Germinal center (tissue), 1 donor: ENCODE results near the gene FAIM2.
"Not testable (repeated sequence)": the region's sequence is repeated elsewhere in the genome, so short reads cannot be mapped to it uniquely, and the experiment has no call there.

Experiments
- DNase-seq: peaks from one replicate; pipeline ENCODE4 v3.0.0; 2012; ENCODE audit warnings: mixed read lengths, low spot score

FAIM2 gene

DNA sequence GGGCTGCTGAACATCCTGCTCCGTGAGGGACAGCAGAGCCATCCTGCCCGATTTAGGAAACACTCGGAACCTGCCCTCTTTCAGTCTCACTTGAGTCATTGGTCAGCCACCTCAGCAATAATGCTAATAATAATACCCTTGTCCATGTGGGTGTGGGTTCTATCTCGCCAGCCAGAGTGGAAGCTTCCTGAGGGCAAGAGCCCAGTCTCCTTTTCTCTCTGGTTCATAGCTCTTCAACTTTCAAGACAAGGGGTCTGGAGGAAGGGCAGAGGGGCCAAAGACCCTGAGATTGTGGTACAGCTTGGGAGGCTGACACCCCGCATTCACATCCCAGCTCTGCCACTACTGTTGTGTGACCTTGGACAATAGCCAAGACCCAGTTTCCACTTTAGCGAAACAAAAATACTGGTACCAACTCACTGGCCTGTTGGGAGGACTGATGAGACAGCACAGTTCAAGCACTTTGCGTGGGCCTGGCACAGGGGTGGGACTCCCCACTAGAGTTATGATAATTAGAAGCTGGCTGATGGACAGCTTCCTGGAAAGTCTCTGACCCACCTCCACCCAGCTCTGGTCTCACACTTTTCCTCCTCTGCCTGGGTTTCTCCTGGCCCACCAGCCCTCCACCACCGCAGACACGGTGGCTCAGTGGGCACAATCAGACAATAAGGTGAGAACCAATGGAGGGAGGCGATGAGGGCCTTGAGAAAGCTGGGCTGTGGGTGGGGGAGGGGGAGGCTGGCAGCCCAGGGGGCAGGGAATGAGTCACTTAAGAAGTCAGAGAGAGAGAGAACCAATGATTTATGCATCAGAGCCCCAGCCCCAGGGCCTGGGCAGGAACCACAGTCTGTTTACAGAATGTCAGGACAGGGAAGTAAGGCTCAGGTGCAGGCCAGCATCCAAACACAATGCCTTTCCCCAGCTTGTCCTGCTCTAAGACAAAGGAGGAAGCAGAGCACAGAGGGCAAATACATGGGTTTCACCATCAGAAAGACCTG lies 9.6 kb downstream of the FAIM2 start:
- DNase-seq: no peak

DNA sequence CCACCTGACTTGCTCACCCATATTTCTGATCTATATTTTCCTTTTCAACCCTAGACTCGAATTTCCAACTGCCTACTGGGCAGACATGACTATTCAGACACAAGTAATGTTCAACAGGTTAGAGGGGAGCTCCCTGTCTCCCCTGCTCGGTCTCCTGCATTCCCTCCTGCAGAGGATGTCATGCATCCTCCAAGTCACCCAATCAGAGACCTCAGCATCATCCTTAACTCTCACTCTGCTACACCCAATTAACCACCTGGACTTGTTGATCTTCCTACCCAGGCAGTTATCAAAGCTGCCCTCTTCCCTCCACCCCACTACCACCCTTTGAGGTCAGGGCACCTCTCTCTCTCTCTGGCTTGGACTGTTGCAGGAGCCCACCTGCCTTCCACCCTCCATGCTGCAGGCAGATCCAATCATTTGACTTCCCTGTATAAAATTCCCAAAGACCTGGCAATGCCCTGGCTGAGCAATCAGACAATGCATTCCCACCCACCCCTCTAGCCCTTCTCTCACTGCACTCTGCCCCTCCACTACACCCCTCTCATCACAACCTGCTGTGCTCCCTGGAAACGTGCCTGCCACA lies 10.9 kb downstream of the FAIM2 start:
- DNase-seq: no peak

DNA sequence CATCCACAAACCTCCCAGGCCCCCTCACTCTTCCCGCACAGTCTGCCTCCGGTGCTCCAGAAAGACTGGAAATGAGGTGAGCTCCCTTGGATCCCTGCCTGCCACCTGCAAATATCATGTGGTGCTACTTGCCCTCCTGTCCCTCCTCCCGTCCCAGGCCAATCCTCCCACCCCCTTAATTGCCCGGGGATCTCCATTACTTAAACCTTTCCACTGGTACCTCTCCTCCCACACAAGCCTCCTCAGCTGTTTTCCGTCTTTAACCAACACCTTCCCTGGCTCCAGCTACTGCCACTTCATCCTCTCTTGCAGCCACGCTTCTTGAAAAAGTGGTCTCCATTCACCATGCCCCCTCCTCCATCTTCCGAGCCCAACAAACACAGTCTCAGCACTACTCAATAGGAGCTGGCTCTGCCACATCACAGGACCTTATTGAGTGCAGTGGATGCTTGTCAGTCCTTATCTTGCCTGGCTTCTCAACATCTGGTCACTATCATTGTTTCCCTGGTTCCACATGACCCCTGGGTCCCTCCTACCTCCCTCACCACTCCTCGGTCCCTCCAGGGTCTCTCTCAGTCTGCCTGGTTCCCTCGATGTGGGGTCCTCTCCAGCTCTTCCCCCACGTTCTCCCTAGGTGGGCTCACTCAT lies 11.5 kb downstream of the FAIM2 start:
- no peak for DNase-seq

DNA sequence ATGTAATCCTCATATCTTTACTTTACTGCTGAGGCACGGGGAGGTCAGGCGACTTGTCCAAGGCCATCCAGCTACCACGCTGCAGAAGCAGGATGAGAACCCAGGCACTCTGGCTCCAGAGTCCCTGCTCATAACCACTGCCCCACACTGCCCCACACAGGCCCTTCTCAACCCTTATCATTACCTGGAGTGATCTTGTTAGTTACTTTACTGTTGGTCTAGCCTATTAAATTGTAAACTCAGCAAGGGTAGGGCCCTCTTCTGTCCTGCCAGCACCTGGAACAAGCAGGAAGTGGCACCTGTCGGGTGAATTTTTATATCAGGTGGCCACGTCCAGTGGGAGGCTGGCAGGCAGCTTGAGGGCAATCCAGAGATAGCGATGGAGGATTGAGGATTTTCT lies 12.2 kb downstream of the FAIM2 start:
- DNase-seq: no peak

DNA sequence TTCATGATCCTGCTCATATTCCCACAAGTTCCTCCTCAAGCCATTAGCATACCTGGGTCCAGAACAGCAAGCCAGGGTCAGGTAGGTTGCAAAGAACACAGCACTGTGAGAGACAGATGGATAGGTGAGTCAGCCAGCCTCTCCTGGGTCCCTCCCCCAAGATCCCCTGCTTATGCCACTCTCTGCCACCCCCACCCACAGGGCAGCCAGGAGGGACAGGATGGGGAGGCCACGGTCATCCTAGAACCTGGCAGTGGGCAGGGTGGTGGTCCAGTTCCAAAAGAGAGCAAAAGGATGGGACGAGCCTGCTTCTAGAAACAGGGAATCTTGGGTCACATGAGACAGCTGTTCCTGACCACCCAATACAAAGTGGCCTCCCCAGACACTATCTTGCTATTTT lies 12.7 kb downstream of the FAIM2 start:
- DNase-seq: no peak

DNA sequence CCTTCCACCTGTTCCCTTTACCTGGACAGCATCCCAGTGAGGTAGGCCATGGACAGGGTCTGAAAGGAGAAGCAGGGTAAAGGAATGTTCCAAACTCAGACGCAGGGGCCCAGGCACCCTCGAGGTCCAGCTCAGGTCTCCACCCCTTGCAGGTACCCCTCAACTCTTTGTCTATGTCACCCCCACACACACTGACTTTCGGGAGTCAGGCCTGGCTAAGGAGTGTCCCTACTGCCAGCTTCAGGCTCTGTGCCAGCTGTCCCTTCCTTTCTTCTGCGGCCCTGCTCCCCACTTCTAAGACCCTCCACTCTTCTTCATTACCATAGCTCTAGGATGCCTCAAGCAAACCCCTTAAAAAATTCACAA lies 13.6 kb downstream of the FAIM2 start:
- no peak for DNase-seq

DNA sequence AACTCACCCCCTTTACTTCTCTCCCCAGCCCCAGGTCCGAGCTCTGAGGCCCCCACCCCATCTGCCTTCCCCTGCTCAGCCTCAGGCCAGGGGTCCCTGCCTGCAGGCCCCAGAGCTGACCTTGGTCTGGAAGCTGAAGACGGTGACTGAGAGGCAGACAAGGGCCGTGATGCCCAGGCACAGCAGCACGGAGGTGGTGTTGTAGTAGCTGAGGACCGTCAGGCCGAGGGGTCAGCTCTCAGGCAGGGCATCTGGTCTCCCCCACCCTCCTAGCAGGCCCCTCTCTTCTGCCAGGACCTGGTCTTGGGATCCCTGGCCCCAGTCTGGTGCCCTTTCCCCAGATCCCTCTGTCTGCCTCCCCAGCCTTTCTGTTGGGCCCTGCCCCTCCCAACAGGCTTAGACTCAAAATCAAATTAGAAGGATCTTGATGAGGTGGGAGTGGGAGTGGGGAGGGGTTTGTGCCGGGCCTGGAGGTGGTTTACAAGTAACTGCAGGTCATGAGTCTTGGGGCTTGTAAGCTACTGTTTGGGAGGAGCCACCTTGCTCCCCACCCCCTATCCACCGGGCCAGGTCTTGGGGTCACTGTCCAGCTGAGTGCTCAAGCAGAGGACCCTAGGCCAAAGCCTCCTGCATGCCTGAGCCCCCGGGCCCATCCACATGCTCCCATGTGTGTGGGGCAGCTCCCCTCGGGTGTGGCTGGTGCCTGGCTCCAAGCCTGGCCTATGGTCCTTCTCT lies 14.2 kb downstream of the FAIM2 start:
- DNase-seq: no peak

DNA sequence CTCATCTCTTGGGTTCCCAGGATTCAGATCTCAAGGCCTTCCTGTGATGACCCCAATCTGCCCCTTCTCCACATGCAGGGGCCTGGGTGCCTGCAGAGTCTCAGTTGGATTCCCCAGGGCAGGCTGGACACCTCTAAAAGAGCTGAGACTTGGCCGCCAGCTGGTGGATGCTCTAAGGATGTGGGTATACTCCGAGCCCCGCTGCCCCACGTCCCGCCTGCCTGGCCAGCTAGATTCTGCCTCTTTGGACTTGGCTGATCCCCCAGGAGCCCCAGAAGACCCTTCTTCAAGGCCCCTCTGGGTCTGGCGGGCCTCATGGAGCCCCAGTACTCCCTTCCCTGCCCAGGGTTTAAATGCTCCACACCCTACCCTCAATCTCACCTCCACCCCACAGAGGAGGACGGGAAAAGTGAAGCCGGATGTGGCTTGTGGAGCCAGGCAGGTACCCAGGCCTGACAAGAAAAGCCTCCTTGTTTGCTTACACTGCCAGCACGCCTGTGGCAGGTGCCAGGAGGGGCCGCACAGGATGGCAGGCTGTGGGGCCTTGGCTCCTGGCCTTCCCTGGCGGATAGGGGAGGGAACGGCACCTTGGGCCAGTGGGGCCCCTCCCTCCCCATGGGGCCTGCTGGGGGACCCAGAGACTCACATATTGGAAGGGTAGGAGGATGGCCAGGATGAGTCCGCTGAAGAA lies 15.1 kb downstream of the FAIM2 start:
- no peak for DNase-seq

DNA sequence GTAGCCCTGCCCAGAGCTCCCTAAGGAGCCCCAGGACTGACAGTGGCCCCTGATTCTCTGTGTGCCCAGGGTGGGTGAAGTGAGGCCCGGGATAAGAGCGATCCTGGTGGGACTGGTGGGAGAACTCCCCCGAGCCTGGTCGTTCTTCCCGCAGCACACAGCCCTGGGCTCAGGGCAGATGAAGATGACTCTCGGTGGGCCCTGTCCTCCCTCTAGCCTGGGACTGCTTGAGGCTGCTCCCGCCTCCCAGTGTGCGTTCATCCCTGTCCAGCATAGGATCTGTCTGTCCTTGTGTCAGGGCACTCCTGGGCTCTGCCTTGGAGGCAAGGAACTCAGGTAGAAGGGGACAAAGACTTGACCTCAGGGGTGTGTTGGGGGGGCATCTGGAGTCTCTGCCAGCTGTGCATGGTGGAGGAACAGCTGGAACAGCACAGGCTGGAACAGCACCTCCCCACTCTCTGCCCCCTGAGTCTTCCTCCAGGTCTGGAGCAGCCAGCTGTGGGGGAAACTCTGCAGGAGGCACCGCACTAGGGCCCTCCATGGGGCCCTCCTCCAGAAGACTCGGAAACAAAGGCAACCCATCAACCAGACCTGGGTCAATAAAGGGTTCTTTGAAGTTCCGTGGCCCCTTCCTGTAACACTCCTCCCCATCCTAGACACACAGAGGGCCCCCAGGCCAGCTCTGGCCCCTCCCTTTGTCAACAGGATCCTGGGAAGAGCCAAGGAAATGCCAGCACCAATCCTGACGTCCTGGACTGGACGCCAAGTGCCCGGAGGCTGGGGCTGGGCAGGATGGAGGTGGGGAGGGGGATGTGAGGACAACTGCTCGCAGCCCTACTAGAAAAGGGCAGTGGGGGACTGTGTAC lies 15.9 kb downstream of the FAIM2 start:
- DNase-seq: no peak

DNA sequence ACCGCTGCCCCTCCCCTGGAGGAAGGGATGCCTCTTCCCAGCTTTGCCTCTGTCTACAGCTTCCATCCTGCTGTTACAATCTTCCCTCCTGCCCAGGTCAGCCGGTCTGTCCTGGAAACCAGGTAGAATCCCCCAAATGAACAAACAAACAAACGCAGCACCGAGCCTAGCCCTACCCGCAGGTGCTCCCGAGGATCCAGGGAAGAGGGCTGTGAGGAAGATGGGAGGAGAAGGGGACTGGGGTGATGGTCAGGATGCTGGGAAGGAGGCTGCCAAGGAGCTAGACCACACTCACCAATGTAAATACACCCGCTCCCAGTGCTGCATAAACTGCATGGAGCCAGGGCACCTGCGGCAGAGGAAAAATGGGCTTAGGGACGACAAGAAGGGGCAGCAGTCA lies 16.6 kb downstream of the FAIM2 start:
- no peak for DNase-seq

DNA sequence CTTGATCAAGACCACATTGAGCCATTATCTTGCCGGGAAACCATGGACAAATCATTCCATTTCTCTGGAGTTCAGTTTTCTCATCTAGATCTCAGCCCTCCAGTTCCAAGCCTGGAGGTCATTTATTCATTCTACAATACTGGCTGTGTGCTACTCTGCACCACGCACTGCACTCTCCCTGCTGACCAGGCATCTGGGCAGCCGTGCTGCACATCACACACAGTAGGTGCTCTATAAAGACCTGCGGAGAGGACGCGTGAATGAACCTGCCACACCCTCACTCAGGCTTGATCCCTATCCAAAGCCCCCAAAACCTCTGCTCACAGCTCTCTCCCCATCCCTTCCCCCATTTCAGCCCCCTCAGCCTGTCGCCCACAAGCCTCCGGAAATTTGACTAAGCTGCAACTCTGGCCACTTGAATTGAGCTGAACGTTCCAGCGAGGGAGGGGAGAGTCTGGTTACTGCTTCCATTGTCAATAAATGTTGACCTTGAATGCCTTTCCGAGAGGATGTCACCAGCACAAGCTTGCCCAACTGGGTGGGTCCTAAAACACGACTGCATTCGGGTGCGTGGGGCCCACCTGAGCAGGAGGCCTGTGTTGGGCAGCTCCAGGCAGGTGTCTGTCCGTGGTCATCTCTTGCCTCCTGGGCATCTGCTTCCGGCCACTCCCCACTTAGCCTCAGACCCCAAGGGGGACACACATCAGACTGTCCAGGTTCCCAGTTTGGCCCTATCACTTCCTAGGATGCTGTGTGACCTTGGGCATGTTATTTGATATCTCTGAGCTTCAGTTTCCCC lies 17.8 kb downstream of the FAIM2 start:
- no peak for DNase-seq

DNA sequence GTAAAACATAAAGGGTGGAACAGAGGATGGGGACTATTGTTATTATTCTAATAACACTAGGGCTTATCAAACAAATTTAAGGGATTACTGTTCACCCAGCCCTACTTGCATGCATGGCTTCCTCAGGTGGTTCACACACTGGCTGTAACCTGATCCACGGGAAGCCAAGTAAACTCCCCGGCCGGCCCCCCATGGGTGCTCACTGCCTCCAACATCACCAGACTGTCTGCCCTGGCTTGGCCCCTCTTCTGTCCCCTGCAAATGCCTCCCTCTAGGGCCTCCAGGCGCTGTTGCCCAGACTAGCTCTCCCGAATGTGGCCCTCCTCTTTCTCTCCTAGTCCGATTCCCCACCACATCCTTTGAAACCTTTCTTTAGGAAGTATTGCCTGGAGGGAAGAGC lies 18.6 kb downstream of the FAIM2 start:
- DNase-seq: no peak

DNA sequence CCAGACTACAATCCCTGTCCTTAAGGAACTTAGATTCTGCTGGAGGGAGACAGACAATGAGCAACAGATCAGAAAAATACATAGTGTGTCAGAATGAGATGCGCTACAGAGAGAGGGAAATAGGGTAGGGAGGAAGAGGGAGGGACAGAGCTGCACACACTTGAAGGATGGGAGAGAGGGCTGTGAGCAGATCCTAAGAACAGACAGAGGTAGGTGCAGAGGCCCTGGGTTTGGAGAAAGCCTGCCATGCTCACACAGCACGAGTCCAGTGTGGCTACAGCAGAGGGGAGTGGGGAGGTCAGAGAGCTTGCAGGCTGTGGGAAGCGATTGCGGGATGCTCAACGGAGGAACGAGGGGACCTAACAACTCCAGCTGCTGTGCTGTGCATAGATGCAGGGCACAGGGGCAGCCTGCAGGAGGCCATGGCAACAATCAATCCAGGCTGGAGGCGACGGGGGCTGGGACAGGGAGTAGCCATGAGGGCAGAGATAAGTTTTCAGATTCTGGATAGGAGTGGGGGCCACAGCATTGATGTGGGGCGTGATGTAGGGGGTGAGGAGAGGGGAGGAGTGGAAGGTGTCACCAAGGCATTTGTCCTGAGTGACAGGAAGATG lies 20.7 kb downstream of the FAIM2 start:
- DNase-seq: no peak

DNA sequence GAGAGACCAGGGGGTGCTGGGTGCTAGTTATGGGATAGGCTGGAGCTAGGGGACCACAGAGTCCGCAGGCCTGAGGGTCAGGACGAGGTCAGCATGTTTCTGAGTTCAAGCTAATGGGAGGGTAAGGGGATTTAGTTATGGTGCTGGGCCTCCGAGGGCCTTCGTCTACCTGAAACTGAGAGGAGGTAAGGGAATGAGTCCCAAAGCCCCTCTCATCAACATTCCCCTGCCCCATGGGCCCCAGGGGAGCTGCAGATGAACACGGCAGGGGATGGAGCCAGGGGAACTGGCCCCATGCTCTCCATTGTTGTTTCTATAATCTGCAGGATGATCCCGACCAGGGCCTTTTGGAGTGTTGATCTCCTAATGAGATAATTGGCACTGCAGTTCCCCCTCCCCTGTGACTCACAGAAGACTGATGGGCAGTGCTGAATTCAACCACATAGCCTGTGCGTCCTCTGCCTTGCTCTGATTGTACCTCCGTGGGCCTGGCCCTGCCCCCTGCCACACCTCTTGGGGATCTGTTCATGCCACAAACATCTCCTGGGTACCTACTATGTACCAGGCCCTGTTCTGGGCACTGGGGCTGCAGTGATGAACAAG lies 21.4 kb downstream of the FAIM2 start:
- no peak for DNase-seq

DNA sequence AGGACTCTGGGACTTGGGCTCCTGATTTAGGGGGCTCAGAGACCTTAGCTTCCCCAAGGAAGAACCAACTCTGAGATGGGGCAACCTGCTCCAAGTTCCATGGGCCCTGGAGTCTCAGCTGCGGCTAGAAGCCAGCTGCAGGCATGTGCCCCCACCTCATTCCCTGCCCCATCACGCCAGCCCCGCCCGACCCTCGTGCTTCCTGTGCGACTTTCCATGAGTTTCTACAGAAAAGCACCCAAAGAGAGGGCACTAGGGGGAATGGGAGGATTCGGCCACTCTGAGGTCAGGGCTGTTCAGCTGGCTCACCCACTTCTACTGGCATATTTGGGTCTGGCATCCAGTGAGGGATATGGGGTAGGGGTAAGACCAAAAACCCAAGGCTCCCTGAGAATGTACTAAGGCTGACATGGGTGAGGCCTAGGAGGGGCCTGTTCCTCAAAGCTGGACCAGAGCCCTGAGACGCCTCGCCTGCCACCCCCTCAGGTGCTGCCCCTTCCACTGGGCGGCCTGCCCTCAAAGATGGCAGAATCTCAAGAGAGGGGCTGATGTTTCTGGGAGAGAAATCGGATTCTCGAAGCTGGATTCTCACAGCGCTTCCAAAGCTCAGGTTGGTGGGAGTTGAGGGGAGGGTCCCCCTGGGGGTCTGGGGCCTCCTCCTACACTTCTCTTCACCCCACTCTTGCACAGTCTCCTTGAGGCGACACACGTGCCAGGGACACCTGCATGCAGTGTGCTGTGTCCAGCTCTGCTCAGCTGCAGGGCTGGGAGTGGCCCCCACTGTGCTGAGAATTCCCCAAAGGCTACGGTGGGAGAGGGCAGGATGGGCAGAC lies 22.1 kb downstream of the FAIM2 start:
- DNase-seq: no peak

DNA sequence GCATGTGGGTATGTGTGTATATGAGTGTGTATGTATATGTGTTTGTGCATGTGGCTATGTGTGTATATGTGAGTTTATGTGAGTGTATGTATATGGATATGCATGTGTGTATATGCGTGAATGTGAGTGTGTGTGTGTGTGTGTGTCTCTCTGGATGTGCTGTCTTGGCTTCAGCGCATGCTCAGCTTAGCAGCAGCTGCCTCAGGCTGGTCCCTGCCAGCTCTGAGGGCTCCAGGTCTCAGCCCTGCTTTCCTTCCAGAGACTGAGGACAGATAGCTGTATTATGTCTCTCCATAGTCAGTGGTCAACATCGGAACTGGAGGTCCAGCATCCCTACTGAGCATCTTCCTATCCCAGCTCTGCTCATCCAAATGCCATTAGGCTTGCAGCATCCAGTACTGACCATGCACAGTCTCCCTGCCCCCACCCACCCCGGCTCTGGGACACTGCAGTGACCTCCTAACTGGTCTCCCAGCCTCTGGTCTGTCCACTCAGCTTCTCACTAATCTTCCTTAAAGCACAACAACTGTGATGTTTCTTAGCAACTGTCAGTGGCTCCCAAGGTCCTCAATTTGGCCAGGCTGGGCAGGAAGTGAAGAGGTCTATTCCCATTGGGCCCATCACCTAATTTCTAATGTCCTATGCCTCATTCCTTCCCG lies 22.8 kb downstream of the FAIM2 start:
- DNase-seq: no peak

DNA sequence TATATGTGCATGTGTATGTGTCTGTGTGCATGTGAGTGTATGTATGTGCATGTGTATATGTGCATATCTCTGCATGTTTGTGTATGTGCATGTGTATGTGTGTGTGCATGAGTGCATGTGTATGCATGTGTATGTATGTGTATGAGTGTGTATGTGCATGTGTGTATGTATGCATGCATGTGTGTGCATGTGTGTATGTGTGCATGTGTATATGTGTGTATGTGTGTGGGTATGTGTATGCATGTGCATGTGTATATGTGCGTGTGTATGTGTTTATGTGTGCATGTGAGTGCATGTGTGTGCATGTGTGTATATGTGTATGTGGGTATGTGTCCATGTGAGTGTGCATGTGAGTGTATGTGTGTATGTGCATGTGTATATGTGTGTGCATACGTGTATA lies 24.6 kb downstream of the FAIM2 start:
- not testable (repeated sequence) for DNase-seq

DNA sequence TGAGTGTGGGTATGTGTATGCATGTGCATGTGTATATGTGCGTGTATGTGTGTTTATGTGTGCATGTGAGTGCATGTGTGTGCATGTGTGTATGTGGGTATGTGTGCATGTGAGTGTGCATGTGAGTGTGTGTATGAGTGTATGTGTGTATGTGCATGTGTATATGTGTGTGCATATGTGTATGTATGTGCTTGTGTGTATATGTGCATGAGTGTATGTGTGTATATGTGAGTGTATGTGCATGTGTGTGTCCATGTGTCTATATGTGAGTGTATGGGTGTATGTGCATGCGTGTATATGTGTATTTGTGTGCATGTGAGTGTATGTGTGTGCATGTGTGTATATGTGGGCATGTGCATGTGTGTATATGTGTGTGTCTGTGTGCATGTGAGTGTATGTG lies 25.7 kb downstream of the FAIM2 start:
- no peak for DNase-seq
